ENCODE measurements around the gene YWHAG.

GRCh38 chr7:76354981-76355730 lies 3.6 kb downstream of the YWHAG start:
- TF ChIP-seq, protein P1, sequence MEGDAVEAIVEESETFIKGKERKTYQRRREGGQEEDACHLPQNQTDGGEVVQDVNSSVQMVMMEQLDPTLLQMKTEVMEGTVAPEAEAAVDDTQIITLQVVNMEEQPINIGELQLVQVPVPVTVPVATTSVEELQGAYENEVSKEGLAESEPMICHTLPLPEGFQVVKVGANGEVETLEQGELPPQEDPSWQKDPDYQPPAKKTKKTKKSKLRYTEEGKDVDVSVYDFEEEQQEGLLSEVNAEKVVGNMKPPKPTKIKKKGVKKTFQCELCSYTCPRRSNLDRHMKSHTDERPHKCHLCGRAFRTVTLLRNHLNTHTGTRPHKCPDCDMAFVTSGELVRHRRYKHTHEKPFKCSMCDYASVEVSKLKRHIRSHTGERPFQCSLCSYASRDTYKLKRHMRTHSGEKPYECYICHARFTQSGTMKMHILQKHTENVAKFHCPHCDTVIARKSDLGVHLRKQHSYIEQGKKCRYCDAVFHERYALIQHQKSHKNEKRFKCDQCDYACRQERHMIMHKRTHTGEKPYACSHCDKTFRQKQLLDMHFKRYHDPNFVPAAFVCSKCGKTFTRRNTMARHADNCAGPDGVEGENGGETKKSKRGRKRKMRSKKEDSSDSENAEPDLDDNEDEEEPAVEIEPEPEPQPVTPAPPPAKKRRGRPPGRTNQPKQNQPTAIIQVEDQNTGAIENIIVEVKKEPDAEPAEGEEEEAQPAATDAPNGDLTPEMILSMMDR (IDR thresholded peaks at IDR 0.05) = no peak
- TF ChIP-seq EZH2phosphoT487 (IDR thresholded peaks at IDR 0.05) (no peak), EZH2 (IDR thresholded peaks at IDR 0.05) (no peak)

Measured in neural progenitor cell (in vitro differentiated cells).